Epithelial cell of proximal tubule (primary cell): Measurements from ENCODE around the gene NPM3. TPM values are rescaled to one million over a fixed set of nuclear protein-coding genes. Genes with fewer than 3 reads are reported as not detected.

Source experiments
- DNase-seq: peaks from one replicate; pipeline ENCODE4 v3.0.0-alpha.2; 2011; ENCODE audit warnings: low read depth
- H3K4me3 ChIP-seq: 2 replicates; pipeline ENCODE4 v1.5.1; 2011; ENCODE audit warnings: low read depth, mild to moderate bottlenecking, low read length
- total RNA-seq: library from RNA; depleted of rRNA; stranded (reverse); fragments of >200 nt; gene quantifications from 2 replicates; pipeline ENCODE4 v1.2.3, GENCODE V29; 2015
- TF ChIP-seq, protein P1 (sequence below): conservative IDR thresholded peaks from 2 replicates; pipeline ENCODE4 v1.5.1; 2012; ENCODE audit warnings: low read depth, mild to moderate bottlenecking, low read length

Gene NPM3
- total RNA-seq, 1 donor from 2014 or later, result 118 TPM

DNA sequence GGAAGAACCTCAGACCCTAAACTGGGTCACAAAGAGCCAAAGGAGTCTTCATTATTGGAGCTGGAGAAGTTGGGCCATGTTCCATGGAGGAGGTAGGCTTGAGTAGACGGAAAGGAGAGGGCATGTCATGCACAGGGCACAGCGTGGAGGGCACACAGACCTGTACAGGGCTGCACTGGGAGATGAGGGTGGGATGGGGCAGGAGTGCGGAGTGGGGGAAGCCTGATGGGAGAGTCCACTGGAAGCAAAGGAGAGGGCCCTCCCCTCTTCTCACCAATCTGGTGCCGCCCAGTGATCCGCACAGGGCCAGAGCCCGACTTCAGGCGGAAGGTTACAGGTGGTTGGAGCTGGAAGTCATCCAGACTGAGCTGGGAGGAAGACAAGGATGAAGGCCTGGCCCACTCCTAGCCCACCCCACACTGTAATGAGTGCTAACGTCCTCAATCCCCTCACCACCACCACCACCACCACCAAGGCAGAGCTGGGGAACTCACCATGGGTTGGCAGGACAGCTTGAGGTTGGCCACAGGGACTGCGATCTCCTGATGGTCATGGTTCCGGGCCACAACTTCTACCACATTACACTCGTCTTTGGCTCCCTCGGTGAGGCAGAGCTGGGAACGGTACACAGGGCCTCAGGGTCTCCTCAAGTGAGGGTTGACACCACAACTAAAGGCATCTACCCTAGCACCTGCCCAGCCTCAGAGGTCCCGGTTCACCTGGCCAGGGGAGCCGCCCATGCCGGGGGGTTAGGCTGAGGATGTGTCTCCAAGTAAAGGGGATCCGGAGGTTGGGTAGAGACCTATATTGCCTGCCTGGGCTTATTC, 1.0 kb downstream of the NPM3 start:
- TF ChIP-seq, protein P1, sequence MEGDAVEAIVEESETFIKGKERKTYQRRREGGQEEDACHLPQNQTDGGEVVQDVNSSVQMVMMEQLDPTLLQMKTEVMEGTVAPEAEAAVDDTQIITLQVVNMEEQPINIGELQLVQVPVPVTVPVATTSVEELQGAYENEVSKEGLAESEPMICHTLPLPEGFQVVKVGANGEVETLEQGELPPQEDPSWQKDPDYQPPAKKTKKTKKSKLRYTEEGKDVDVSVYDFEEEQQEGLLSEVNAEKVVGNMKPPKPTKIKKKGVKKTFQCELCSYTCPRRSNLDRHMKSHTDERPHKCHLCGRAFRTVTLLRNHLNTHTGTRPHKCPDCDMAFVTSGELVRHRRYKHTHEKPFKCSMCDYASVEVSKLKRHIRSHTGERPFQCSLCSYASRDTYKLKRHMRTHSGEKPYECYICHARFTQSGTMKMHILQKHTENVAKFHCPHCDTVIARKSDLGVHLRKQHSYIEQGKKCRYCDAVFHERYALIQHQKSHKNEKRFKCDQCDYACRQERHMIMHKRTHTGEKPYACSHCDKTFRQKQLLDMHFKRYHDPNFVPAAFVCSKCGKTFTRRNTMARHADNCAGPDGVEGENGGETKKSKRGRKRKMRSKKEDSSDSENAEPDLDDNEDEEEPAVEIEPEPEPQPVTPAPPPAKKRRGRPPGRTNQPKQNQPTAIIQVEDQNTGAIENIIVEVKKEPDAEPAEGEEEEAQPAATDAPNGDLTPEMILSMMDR, result no peak
- H3K4me3 ChIP-seq, result peak overlapping the region; percentile 96
- DNase-seq, result no peak

DNA sequence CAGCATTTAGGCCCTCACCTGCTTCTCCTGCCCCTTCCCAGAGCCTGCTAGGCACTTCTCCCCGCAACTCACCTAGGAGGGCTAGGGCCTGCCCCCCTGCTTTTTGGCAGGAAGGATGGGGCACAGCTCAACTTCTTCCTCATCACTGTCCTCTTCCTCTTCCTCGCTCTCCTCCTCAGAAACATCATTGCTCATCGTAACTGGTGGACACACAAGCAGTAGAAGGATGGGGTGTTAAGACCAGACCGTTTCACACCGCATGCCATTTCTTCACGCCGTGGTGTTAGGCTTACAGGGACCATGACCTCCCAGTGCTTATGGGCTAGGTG, 1.6 kb downstream of the NPM3 start:
- no peak overlapping the region for H3K4me3 ChIP-seq
- TF ChIP-seq, protein P1, result no peak
- no peak for DNase-seq

DNA sequence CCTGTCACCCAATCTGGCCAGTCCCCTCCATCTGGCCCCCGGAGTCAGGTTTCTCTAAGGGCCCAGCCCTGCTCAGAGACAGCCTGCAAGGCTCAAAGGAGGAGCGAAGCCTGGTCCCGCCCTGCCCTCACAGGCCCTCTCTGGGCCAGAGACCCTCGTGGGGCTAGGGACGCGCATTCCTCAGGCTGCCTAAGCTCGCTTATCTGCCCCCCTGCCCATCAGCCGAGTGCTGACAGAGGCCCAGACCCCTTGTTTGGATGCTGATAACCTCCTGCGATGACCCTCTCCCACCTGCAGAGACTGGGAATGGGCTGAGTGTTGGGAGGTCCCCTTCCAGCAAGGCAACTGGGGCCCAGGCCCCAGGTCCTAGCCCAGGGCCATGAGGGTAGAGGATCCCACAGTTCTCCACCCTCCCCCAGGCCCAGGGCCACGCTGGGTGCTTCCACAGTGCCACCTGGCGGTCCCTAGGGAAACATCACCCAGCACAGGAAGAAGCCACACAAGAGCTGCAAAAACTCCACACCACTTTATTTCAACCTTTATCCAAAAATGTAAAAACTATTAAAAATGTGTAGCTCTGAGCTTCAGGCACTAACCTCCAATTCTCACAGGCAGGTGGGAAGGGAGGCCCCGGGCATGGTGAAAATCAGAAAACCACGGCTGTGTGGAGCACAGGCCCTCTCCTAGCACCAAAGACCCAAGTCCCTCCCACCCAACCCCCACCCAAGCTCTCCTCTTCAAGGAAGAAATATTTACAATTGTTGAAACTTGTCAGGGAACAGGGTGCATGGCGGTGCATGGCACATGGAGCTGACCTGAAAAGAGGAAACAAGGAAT, 2.2 kb downstream of the NPM3 start:
- H3K4me3 ChIP-seq, result no peak overlapping the region
- no peak for DNase-seq

DNA sequence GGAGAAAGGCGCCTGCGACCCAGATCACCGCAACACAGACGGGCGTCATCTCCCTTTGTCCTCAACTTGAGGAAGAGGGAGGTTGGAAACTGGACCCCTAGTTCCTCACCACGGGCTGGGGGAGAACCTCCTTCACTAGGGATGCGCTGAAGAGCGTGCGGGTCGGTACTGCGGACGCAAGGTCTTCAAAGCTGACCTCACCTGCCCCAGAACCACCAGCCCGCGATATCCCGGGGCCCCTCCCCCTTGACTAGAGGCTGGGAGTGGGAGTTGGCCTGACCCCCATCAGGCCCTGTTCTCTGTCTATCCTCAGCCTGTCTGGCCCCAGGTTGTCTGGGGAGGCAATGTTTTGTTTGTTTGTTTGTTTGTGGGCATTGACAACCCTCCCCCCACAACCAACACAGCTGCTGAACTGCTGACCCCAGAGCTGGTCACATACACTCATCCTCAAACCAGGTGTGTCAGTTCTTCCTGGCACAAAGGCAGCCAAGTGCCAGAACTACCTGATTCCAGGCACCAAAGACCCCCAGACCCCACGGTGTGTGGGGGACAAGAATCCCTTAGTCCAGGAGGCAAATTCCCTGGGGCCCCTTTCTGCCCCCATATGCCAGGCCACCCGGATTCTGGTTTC, 2.9 kb downstream of the NPM3 start:
- H3K4me3 ChIP-seq, result peak overlapping the region; percentile 33
- TF ChIP-seq, protein P1, result no peak
- no peak for DNase-seq

More for the DNA sequence above, 2.2 kb downstream of the NPM3 start:
- TF ChIP-seq, protein P1, result peak; percentile 97

DNA sequence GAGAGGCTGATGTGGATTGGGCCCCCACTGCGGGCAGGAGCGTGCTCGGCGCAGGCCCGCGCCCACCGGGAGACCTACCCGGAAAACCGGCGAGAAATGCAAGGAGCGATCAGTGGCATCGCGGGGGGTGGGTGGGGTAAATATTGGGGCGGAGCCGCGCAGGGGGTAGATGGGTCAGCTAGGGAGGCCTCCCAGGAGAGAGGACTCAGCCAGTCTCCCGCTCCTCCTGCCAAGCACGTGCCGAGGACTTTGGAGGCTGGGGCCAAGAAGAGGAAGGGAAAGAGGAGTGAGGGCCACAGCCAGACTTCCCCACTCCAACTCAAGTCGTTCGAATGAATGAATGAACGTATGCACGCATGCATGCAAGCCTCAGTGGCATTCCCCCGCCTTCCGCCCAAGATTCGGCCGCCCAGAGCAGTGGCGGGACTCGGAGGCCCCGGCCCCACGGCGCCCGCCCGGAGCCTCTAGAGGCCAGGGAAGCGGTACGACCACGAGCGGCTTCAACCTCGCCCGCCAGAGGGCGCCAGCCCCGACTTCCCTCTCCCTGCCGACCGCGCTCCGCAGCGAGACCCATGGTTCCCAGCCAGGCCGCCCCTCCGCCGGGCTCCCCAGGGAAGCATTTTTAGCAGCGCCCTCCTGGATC, 3.6 kb downstream of the NPM3 start:
- TF ChIP-seq, protein P1, result peak; percentile 71
- no peak for DNase-seq
- peak overlapping the region; percentile 33 for H3K4me3 ChIP-seq

DNA sequence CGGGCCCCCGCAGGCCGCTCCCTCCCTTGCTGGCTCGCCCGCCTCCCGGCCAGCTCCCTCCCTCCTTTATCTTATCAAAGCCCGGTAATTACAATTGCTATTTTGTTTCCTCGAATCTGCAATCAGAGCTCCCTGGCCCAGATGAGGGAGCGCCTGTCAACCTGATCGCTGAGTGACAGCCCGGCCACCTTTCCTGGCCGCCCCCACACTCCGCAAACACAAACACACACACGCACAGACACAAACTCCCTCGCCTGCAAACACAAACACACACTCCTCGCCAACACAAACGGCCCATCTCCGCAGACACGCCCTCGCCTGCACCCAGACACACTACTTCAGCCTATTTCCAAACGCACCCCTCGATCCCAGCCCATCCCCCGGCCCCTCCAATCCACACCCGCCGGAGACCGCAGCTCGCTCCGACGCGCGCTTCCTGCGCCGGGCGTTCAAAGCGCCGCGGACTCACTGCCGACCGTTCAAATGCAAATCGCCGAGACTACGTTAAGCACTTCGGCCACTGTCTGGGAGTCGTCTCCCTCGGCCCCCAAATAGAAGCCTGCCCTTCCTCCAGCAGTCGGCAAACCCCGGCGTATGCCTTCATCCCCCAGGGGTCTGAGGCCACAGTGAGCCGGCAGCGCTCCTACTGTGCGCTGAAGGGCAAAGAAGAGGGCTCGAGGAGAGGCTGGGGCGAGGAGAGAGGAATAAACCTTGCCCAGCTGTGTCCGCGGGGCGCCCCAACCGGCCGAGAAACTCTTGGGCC, 4.3 kb downstream of the NPM3 start:
- peak overlapping the region; percentile 23 for H3K4me3 ChIP-seq
- TF ChIP-seq, protein P1, result no peak
- no peak for DNase-seq
